ENCODE results near the gene IL1RAPL1. TPM values are rescaled to one million over a fixed set of nuclear protein-coding genes. Genes with fewer than 3 reads are reported as not detected.

Gene IL1RAPL1
- total and polyA plus RNA-seq, 9 of the 15 experiments (the other 6 are each of a cell fraction or from before 2014, with no cell fraction given): 0.04 to 0.07 (median 0.04) TPM; not detected in 6

- intact Hi-C loops (cut with micrococcal nuclease): no loop called here
- 0% methylated on average over 4 of the region's 4 CpGs for WGBS (ENCODE audit: insufficient coverage, low coverage, missing lambda C conversion rate)
- ChIA-PET CTCF (ENCODE audit: low intra/inter-chr PET ratio) (no interaction called here), POLR2A (no interaction called here)
- Histone ChIP-seq H2AFZ (ENCODE audit: low read depth, low read length) (no peak overlapping the region), H3K36me3 (ENCODE audit: control insufficient read depth, insufficient read depth, low read length) (no peaks in the 10 kb centered on the region), H3K9me3 (replicated peaks; ENCODE audit: control insufficient read depth, insufficient read depth, low read depth, low read length) (no peaks in the 10 kb centered on the region), H3K4me2 (ENCODE audit: insufficient read depth, low read length) (no peak overlapping the region), H3K4me3 (no peak overlapping the region), H3K9me1 (ENCODE audit: control insufficient read depth, insufficient read depth, low read length) (no peaks in the 10 kb centered on the region), H3K79me2 (ENCODE audit: control insufficient read depth, insufficient read depth, low read length) (no peaks in the 10 kb centered on the region), H3K4me1 (replicated peaks in 1 of 2; ENCODE audit: control insufficient read depth in 2 of 2, insufficient read depth in 2 of 2, low read length in 2 of 2) (no peaks in the 10 kb centered on the region), H3K27ac (ENCODE audit: extremely low read depth, low read depth, low read length) (no peak overlapping the region), H3K27me3 (ENCODE audit: control insufficient read depth in 2 of 2, insufficient read depth in 2 of 2, low read length in 2 of 2) (no peaks in the 10 kb centered on the region), H4K20me1 (replicated peaks; ENCODE audit: control insufficient read depth, insufficient read depth, low read length) (no peaks in the 10 kb centered on the region), H3K9ac (ENCODE audit: insufficient read depth in 1 of 2, low read depth in 2 of 2, low read length in 2 of 2) (no peak overlapping the region)
- in situ Hi-C loops (cut with MboI): no loop called here
- ATAC-seq: no peak
- BruUV-seq (replicated peaks): no TSS peak
- TF ChIP-seq PURB (CRISPR knock-in tag; IDR thresholded peaks at IDR 0.05; ENCODE audit: low read depth) (no peak), IFI16 (CRISPR knock-in tag; IDR thresholded peaks at IDR 0.05) (no peak), TCF15 (CRISPR knock-in tag; IDR thresholded peaks at IDR 0.05) (no peak), ZNF561 (CRISPR knock-in tag; conservative IDR thresholded peaks at IDR 0.05) (no peak), TCF7 (IDR thresholded peaks at IDR 0.05; ENCODE audit: borderline replicate concordance) (no peak), NFXL1 (CRISPR knock-in tag; IDR thresholded peaks at IDR 0.05) (no peak), HLTF (IDR thresholded peaks at IDR 0.05) (no peak), ZNF318 (IDR thresholded peaks at IDR 0.05; ENCODE audit: borderline replicate concordance in 1 of 2, low read depth in 1 of 2) (no peak), HNRNPH1 (optimal IDR thresholded peaks at IDR 0.05; ENCODE audit: low read depth, low read length) (no peak), SIN3A (IDR thresholded peaks at IDR 0.05; ENCODE audit: borderline replicate concordance in 2 of 2, control insufficient read depth in 1 of 2, low read depth in 2 of 2, low read length in 2 of 2) (no peak), YY1 (IDR thresholded peaks at IDR 0.05; ENCODE audit: borderline replicate concordance in 1 of 3, control insufficient read depth in 1 of 3, extremely low read depth in 1 of 3, insufficient read depth in 3 of 3, insufficient read length in 1 of 3, insufficient replicate concordance in 2 of 3, low read depth in 1 of 3, low read length in 2 of 3) (no peak)
- FAIRE-seq: no peak
- DNase-seq (ENCODE audit: extremely low read depth in 1 of 4, low spot score in 3 of 4): no peak
Measured at GRCh38 chrX:29242856-29243255, 655.6 kb downstream of the IL1RAPL1 start.

Data from K562 (cell line).